AML-193 (cell line): ENCODE measurements around the gene PDX1.
"Not testable (repeated sequence)": the region's sequence is repeated elsewhere in the genome, so short reads cannot be mapped to it uniquely, and the experiment has no call there.

ENCODE experiments used
- DNase-seq, 2 experiments: peaks; one replicate each; lab custom pipeline; 2025; lab: John Stamatoyannopoulos, UW

PDX1 gene

DNA sequence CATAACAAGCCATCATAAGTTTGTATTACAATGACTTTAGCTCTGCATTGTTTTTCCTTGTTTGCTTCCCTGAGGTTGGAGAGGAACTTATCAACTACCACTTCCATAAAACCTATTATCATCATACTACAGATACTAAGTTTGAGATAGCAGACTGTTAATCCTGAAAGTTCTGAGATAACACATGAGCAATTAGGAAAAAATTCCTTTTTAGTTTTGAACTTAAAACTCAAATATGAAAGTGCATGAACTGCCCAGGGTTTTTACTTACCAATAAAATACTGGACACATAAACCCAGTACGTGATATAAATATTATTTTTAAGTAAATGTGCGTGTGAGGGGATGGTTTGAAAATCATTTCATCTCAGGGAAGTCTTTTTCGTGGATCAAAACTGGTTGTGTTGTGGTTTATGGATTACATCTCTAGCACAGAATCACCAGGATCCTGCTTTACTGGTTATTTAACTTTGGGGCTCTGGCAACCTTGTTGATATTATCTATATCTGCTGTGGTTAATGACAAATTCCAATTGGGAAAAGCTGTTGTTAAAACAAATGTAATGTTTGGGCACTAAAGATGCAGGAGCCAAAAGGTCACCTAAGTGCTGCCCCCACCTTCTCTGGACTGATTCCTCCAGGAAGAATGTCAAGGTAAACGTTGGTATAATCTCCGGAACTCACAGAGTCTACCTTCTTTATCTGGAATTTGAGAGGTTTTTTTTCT is 36.9 kb downstream of the PDX1 start:
- DNase-seq = no peak

DNA sequence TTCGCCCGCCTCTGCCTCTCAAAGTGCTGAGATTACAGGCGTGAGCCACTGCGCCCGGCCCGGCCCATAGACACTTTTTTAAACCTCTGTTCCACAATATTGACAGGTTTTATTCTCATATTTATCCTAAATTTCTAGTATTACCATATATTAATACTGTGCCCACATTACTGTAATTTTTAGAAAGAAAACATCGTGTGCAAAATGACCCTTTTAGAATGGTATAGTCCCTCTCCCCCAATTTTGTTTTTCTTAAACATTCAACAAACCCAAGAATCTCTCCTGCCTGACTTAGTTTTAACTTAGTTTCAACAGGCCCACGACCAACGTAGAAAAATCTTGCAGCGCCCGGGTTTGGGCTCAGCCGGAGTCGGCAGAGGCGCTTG is 40.2 kb downstream of the PDX1 start:
- no peak for DNase-seq

DNA sequence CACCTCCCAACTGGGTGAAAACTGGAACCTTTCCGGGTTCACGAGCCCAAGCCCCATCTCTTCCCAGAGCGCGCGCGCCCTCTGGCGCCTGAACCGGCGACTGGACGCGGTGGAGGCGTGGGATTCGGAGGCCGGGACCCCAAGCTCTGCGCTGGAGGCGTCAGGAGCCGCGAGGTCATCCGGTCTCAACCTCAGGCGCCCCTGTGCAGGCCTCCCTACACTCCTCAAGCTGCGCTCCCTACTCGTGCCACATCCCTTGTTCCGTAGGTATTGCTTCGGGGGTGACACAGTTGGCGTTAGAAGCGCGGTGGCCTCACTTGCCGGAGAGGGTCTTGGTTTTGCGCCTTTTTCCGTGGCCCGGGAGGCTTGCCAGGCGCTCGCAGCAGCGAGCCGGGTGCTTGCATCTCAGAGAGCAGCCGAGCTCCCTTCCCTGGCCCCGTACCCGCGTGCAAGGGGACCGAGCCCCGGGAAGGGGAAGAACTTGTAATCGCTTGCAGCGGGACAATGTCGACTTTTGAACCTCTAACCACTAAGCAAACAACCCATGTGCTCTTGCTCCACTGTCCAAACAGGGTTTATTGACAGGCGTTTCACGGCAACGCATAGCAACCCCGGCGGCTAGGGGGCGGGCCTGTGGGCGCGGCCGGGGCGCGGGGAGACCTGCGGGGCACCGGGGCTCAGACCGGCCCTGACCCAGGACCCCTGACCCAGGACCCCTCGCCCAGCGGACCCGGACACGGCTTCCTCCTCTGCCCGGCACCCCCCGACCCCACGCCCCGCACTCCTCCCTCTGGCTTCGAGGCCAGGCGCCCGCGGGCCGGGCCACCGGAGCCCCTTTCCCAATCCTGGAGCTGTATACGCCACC is 40.8 kb downstream of the PDX1 start:
- DNase-seq = peak; percentile 66

DNA sequence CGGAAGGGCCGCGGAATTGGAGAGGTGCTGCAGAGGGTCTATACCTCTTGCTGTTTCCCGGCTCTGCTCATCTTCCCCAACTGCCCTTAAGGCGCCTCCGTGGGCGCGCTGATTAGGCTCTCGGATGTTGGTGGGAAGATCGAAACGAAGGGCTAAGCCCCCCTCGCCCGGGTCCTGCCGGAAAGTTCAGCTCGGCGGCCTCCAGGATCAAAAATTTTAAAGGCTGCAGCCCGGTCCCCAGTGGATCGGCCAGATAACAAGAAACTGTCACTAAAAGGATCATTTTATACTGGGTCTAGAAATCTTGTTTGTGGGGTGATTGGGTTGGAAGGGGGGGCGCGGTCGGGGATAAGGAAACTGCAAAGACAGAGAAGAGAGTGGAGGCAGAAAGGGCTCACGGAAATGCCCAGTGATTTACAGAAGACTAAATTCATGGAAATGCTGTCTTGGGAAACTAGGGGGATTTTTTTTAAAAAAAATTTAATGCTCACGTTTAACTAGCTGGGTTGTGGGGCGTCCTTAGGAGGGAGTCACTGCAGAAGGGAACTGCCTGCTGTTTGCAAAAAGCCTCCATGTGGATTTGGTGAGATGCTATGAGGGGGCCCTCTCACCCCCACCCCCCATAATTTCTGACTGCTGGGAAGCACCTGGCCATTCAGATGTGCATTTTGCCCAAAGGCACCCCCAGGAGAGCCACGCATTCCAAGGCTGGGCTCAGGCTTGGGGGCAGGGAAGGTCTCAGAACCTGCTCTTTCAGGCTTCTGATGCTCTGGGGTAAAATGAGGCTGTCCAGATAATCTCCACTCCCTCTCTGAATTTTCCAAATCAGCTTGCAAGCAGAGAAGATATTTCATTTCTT is 41.7 kb downstream of the PDX1 start:
- peak in 1 of 2 experiments; percentile 9 for DNase-seq

DNA sequence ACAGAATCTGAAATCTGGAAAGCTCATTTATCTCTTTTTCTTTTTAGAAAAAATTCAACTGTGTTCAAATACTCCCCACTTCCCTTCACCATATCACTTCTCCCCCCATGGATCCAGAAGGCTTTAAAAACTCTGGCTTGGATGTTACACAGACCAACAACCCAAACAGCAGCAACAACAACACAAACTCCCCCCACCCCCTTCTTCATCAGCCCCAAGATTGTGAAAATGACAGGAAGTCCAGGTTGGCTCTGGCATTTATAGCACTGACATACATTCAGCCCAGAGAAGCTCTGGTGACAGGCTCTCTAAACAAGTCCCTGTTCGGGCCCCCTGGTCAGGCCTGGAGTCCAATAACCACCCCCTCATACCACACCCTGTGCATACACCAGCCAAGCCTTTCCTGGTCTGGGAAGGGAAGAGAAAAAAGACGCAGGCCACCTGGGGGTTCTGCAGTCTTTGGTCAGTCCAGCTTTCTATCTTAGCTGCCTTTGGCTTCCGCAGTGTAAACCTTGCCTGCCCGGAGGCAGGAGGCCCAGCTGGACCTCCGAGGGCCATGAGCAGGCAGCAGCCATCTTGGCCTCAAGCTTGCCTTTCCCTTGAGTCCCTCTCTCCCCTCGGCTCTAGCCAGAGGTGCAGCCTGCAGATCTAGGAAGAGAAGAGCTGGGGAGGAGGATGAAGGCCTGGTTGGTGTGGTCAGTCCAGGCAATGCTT is 42.5 kb downstream of the PDX1 start:
- DNase-seq = no peak

DNA sequence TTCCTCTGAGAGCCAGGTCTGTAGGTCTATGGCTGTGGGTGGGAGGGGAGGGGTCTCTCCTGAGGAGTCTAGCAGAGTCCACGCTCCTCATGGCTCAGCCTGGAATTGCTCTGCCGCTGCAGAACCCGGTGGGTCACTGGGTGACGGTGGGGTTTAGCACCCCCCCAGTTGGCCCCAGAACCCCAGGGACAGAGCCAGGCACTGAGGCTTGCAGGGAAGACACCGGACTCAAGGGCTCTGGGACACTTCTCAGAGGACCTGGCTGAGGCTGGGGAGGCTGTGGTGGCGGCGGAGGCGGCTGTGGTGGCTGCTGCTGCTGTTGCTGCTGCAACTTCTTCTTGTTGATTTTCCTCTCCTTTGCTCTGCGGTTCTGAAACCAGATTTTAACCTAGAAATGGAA is 43.2 kb downstream of the PDX1 start:
- DNase-seq = no peak

DNA sequence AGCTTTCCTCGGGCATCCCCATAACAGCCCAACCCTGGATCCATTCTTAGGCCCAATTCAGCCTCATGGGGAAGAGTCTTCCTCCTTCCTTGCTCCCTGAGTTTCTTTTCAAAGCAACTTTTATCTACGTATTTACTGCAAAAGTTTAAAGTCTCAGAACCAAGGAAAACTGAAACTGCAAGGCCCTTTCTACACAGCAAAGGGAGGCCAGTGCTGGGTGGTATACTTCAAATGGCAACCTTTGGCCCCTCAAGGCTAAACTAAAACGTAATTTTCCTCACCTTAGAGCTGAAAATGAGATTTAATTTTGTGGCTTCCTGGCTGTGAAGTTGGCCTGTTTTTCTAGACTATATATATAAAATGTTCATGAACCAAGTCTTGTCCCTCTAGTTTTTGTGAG is 43.7 kb downstream of the PDX1 start:
- no peak for DNase-seq

DNA sequence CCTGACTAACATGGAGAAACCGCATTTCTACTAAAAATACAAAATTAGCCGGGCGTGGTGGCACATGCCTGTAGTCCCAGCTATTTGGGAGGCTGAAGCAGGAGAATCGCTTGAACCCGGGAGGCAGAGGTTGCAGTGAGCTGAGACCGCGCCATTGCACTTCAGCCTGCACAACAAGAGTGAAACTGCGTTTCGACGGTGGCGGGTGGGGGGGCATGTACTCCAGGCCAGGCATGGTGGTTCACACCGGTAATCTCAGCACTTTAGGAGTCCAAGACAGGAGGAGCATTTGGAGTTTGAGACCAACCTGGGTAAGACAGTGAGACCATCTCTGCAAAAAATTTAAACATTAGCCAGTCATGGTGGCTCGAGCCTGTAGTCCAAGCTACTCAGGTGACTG is 44.4 kb downstream of the PDX1 start:
- not testable (repeated sequence) for DNase-seq

DNA sequence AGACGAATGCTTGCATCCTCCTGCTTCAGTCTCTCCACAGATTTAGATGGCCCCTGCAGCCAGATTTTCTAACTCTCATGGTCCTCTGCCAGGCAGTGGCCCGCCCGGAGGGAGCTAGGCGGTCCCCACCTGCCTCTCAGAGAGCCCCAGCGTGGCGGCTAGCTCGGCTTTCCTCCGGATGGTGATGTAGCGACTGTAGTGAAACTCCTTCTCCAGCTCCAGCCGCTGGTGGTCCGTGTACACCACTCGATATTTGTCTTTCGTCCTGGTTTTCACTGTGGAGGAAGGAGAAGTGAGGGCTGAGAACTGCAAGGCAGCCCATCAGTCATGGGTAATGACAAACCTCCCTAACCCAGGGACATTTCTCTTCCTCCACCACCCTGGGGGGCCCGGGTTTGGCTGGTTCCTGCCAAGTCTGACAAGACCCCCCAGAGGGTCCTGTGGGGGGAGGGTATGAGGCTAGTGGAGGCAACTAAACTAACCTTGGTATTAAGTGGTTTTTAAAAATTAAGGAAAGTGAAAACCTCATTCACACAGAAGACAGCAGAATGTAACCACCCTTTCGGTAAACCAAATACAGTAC is 45.0 kb downstream of the PDX1 start:
- DNase-seq = no peak

DNA sequence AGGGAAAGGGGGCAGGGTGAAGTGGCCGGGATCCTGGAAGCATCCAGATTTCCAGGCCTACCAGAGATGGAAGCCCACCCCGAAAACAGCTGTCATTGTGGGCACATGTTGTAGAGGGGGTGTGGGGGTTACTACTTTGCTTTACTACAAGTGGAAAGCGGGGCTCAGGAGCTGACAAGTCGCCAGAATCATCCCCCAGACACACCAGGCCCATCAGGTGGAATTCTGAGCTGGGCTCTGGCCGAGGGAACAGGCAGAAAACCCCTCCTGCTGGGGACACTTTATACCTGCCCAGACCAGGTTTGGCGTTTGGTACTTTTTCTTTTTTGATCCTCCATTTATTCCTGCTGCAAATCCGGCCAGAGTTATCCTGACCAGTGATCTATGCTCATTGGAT is 45.5 kb downstream of the PDX1 start:
- DNase-seq = no peak

DNA sequence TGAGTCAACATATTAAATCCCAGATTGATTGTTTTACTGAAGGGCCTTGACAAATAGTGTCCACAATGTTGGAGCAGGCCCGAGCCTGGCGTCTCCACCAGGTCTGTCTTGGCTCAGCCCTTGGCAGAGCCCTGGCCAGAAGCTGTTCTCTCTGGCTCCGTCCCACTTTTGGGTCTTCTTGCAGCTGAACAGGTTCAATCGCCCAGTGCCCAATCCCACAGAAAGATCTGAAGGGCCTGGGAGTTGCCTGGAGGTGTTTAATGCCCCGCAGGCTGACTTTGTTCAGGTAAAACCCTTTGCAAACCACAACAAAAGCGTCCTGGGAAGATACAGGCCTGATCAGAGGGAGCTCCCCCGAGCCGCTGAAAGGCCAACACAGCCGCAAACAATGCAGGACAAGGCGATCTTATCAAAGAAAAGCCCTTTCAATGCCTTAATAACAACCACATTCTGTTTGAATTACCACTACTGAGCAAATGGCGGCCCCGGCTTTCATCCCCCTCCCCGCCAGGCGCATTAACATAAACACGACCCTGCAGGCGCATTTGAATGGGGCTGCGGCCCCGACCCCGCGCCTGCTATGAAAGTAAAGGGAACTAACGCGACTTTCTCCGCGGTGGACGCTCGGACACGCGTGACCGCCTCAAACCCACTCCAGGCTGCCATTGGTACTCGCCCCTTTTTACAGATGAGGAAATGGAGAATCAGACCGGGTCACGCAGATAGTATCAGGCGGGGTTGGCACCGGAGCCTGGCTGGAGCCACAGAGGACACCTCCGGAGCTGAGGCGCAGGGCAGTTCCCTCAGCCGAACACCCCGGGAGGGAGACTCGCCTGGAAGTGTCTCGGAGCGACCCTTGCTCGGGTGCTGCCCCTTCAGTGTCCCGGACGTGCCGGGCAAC is 46.2 kb downstream of the PDX1 start:
- no peak for DNase-seq

DNA sequence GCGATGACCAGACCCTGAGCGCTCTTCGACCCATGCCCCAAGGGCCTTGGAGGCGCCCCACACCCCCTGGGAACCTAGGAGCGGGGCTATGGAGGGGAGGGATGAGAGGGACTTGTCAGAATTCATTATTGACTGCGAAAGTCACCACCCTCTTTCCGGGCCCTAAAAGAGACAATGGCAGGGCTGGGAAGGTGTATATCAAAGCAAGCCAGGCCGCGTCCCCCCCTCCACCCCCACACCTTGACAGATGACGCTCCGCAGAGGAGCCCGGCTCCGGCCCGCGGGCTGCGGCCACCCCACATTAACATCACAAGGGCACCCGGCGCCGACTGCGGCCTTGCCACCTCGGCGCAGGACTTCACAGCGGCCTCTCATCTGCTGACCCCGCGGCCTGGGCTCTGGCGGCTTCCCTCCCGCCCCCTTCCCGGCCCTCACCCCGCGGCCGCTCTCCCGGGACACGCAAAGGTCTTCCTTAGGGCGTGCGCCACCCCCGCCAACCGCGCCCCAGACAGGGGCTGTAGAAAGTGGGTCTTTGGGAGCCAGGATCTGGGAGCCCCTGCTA is 46.9 kb downstream of the PDX1 start:
- no peak for DNase-seq

DNA sequence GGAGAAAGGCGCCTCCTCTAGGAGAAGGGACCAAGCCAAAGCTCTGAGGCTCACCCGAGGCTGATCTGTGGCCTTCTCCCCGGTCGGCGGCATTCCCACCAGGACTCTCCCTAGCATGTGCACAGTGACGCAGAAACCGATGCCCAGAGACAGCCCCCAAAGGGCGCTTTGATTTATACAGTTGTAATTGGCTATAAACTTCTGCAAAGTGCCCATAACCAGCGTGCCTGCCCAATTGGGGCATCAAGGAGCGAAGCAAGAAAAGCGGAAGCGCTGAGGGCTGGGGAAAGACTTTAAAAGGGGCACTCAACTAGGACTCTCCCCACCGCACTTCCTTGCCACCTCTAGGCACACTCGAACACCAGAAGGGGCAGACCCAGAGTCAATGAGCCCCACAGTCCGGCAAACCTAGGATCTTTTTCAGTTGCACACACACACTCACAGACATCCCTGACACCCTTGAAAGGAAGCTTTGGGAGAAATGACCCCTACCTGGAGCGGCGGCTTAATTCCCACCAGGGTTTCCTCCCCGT is 47.5 kb downstream of the PDX1 start:
- no peak for DNase-seq

DNA sequence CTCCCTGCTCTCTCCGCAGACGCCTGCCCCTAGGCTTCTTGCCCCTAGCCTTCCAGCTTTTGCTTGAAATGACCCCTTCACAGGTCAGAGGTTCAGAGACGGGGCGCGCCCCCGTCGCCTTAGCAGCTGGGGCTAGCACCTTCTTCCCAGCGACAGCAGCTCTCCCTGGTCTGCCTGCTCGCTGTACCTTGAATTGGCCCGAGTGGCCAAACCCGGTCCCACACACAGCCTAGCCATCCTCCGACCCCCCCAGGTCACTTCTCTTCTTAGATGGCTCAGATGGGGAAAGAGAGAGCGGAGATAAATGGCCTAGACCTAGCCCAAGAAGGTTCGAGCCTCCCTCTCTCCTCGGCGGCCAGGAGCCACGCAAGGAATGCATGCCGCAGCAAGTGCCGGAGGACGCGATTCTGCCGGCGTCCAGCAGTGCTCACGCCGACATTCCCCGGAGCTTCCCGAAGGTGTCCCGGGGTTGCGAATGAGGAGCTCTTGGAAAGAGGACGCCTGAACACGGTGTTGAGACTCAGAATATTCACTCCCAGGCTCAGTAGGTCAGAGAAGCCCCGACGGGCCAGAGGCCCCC is 48.0 kb downstream of the PDX1 start:
- no peak for DNase-seq

DNA sequence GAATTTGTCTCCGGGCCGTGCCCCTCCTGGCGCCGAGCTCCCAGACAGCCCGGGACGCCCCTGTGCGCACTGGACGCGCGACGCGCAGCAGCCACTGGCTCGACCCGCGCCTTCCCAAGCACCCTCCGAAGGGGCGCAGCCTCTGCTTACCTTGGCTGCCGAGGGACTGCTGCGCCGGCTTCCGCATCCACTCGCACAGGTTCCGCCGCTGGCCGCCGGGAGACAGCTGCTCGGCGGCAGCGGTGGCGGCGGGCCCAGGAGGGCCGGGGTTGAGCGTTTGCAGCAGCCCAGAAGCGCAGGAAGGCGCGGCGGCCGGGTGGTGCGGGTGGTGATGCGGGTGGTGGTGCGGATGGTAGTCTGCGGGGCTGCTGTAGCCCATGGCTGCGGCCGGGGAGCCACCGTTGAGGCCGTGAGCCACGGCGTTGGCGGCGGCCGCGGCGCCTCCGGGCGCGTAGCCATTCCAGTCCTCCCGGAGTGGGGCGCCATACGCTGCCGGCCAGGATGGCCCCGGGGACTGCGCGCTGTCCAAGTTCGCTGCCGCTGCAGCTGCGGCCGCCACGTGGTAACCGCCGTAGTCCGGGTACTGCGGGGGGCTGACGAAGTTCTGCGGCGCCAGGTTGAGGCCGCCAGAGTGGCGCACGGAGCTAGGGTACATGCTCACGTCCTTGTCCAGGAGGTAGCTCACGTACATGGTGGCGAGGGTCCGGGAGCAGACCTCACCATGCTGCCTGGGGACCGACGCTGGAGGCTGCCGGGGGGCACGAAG is 48.7 kb downstream of the PDX1 start:
- no peak for DNase-seq

DNA sequence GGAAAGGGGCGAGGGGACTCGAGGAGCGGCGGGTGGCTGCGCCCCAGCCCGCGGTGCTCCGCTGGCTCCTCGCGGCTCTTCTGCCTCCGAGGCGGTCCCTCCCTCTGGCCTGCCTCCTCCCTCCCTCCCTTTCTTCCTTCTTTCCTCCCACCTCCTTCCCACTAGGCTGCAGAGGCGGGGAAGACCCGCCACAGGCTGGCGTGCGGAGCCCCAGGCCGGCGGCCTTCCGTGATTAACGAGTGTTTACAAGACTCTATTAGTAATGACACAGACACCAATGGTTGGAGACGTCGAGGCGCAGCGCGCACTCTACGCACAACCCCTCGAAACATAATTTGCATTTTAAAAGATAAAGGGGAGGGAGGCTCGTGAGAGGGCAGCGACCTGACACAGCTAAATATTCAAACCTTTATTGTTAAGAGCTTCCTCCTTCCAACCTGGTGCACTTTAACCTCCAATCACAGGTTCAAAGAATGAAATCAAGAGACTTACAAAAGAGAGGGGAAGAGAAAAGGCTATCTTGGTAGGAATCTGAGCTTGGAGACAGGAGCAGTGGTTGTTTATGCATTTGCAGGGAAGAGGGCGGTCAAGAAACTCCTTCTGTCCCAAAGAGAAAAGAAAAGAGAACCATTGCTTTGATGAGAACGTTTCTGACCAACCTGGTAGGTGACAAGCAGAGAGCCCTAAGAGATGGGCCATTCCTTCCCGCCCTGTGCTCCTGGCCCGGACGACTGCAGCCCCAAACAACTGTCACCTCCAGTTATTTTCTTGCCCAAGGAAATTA is 49.5 kb downstream of the PDX1 start, which contains the start of gene CDX2:
TSS of gene CDX2 (minus strand) at position 234 of the 784 bp plus-strand sequence. CDS start 309 bp downstream, outside the sequence.
- DNase-seq = no peak

DNA sequence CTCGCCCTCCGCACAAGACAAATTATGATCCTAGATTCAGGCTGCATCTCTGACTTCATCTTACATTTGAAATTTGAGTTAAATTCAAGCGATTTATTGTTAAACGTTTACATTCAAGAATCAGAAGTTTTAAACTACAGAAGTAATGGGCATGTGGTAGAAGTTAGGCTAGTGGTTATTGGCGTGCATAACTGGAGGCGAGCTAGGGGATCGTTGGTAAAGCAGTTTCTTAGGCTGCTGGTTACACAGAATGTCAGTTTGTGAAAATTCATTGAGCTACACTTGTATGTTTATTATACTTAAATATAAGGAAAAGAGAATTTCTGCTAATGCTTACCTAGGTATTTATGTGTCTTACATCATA is 50.0 kb downstream of the PDX1 start:
- DNase-seq = no peak
